Measurements from ENCODE around the gene SLC16A14. TPM values are rescaled to one million over a fixed set of nuclear protein-coding genes. Genes with fewer than 3 reads are reported as not detected.
A peak's percentile ranks its signal among the peaks of the same experiment; 100 is the strongest.

SLC16A14 gene
- total RNA-seq, 1 experiment from 2014 or later = 7.9 TPM

DNA sequence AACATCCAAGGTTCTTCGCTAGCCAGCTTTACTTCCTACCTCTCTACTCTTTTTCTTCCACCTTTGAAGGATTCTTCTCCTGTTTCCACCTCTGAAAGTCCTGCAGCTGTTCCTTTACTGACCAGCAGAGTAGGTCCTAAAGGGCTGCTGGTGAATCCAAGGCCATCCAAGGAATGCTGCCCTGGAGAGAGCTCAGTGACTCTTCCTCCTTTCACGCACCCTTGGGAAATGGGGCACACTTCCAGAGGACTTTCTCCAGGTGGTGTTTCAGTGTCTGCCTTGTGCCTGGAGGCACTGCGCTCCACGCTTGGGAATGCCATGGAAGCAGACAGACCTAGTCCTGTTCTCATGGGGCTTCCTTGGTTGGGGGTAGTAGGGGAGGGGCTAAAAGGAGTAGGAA lies 45.4 kb downstream of the SLC16A14 start:
- intact Hi-C loops (cut with micrococcal nuclease) = no loop called here
- Histone ChIP-seq H4K20me1 (ENCODE audit: insufficient read depth) (no peaks in the 10 kb centered on the region), H3K36me3 (ENCODE audit: control insufficient read depth in 1 of 2, insufficient read depth in 2 of 2, low read length in 2 of 2) (no peaks in the 10 kb centered on the region), H3K9ac (ENCODE audit: low read length) (no peak overlapping the region), H3K4me2 (ENCODE audit: low read length) (no peak overlapping the region), H3K79me2 (ENCODE audit: insufficient read depth, low read length) (no peaks in the 10 kb centered on the region), H3K27me3 (ENCODE audit: insufficient read depth, low read length) (no peaks in the 10 kb centered on the region), H3K4me3 (replicated peaks in 1 of 2; ENCODE audit: low read depth in 1 of 2, low read length in 2 of 2) (no peak overlapping the region), H3K9me2 (ENCODE audit: insufficient read depth) (no peaks in the 10 kb centered on the region), H3K27ac (ENCODE audit: low read depth, low read length) (no peak overlapping the region), H3K4me1 (ENCODE audit: control insufficient read depth in 1 of 2, insufficient read depth in 2 of 2, low read length in 2 of 2) (no peaks in the 10 kb centered on the region), H2AFZ (ENCODE audit: low read depth, low read length, poor library complexity, severe bottlenecking) (no peak overlapping the region), H3K9me3 (ENCODE audit: control insufficient read depth in 1 of 2, insufficient read depth in 1 of 2, low read depth in 1 of 2, low read length in 2 of 2) (no peaks in the 10 kb centered on the region)
- TF ChIP-seq EZH2phosphoT487 (IDR thresholded peaks at IDR 0.05; ENCODE audit: borderline replicate concordance) (no peak), ZFX (IDR thresholded peaks at IDR 0.05) (no peak), SP1 (IDR thresholded peaks at IDR 0.05; ENCODE audit: low read depth) (no peak), RAD21 (IDR thresholded peaks at IDR 0.05; ENCODE audit: low read depth) (no peak), JUND (IDR thresholded peaks at IDR 0.05) (no peak), SIN3A (IDR thresholded peaks at IDR 0.05; ENCODE audit: low read depth) (no peak), FOSL1 (IDR thresholded peaks at IDR 0.05; ENCODE audit: low read depth) (no peak), POLR2AphosphoS5 (IDR thresholded peaks at IDR 0.05; ENCODE audit: low read depth, low read length) (no peak), CEBPB (IDR thresholded peaks at IDR 0.05; ENCODE audit: low read depth) (no peak), ZNF274 (IDR thresholded peaks at IDR 0.05; ENCODE audit: low read depth, low read length) (no peak), YY1 (IDR thresholded peaks at IDR 0.05; ENCODE audit: extremely low read depth, insufficient replicate concordance, low read depth, low read length) (no peak), ELF1 (IDR thresholded peaks at IDR 0.05; ENCODE audit: borderline replicate concordance, low read depth) (no peak)
- TF ChIP-seq, protein P1, sequence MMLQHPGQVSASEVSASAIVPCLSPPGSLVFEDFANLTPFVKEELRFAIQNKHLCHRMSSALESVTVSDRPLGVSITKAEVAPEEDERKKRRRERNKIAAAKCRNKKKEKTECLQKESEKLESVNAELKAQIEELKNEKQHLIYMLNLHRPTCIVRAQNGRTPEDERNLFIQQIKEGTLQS (IDR thresholded peaks at IDR 0.05) = no peak
- TF ChIP-seq, protein P2, sequence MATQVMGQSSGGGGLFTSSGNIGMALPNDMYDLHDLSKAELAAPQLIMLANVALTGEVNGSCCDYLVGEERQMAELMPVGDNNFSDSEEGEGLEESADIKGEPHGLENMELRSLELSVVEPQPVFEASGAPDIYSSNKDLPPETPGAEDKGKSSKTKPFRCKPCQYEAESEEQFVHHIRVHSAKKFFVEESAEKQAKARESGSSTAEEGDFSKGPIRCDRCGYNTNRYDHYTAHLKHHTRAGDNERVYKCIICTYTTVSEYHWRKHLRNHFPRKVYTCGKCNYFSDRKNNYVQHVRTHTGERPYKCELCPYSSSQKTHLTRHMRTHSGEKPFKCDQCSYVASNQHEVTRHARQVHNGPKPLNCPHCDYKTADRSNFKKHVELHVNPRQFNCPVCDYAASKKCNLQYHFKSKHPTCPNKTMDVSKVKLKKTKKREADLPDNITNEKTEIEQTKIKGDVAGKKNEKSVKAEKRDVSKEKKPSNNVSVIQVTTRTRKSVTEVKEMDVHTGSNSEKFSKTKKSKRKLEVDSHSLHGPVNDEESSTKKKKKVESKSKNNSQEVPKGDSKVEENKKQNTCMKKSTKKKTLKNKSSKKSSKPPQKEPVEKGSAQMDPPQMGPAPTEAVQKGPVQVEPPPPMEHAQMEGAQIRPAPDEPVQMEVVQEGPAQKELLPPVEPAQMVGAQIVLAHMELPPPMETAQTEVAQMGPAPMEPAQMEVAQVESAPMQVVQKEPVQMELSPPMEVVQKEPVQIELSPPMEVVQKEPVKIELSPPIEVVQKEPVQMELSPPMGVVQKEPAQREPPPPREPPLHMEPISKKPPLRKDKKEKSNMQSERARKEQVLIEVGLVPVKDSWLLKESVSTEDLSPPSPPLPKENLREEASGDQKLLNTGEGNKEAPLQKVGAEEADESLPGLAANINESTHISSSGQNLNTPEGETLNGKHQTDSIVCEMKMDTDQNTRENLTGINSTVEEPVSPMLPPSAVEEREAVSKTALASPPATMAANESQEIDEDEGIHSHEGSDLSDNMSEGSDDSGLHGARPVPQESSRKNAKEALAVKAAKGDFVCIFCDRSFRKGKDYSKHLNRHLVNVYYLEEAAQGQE (IDR thresholded peaks at IDR 0.05; ENCODE audit: low read depth) = no peak
- ChIA-PET RAD21 (ENCODE audit: low non-redundant PET in 1 of 2, low total read pairs in 2 of 2, uncharacterized antibody in 2 of 2, unreplicated experiment in 2 of 2) (no interaction called here), CTCF (interaction anchor here (1.0 to 1.2 kb wide), 2 partner anchors 15 to 136 kb away, joined by 3 to 4 read pairs; no protein-coding TSS in a partner anchor), POLR2A (interaction anchor here (0.7 kb wide), 1 partner anchor 44 kb away, joined by 3 read pairs; no protein-coding TSS in a partner anchor)
- ATAC-seq = peak; percentile 47
- no TSS peak for BruUV-seq (replicated peaks)
- no peak for DNase-seq (ENCODE audit: low read depth, low spot score)

Data from HCT116 (cell line).